ENCODE measurements around the gene ELMO1. TPM values are rescaled to one million over a fixed set of nuclear protein-coding genes. Genes with fewer than 3 reads are reported as not detected.

Gene ELMO1
- total RNA-seq, 1 donor from 2014 or later, result 66.1 TPM

DNA sequence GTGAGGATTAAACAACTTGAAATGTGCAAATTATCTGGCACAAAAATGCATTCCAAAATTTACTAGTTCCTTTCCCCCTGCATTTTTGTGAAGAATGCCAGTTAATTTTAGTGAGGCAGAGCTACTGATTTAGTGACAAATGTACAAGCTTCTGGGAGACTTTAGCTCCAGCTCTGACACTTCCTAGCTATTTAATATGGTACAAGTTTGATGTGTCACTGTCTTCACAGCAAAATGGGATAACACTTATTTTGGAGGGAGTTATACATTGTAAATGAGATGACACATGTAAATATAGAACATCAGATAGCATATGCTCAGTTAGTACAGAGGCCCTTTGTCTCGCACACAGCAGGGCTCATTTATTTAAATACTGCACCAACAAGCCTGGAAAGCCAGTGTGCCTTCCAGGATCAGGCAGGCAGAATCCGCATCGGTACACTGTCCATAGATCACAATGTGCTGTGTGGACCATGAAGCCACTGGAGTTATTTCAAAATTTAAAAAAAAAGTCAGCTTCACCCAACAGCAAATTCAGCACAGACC lies 48.7 kb downstream of the ELMO1 start:
- peak overlapping the region; percentile 41 for H3K27ac Mint-ChIP-seq
- H3K4me3 Mint-ChIP-seq (ENCODE audit: low read depth), result no peak overlapping the region
- peaks cover 38% of the 10 kb centered on the region for H3K4me1 Mint-ChIP-seq (ENCODE audit: low read depth)
- no peak for DNase-seq (ENCODE audit: low spot score, unreplicated experiment)
- no peaks in the 10 kb centered on the region for H3K9me3 Mint-ChIP-seq (ENCODE audit: low read depth)
- H3K27me3 Mint-ChIP-seq, result no peaks in the 10 kb centered on the region
- TF ChIP-seq CTCF (IDR thresholded peaks at IDR 0.05; ENCODE audit: unreplicated experiment), result no peak
- H3K36me3 Mint-ChIP-seq (ENCODE audit: insufficient read depth), result no peaks in the 10 kb centered on the region

DNA sequence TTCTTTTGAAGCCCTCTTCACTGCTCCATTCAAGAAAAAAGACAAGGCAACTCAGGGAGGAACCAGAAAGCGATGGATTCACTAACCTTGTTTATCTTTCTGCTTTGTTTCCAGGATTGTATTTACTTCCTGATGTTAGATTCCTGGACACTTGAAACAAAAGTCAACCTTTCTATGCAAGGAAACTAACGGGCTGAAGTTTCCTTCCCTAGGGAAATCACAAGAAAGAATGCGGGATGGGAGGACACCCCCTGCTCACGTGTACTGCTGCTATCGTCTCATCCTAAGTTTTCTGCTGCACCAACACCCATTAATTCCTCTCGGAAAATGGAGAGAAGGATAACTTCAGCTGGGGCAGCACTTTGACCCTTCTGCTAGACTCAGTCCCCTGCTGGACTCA lies 50.3 kb downstream of the ELMO1 start:
- H3K27ac Mint-ChIP-seq, result peak overlapping the region; percentile 13
- no peak overlapping the region for H3K4me3 Mint-ChIP-seq (ENCODE audit: low read depth)
- no peaks in the 10 kb centered on the region for H3K27me3 Mint-ChIP-seq
- no peaks in the 10 kb centered on the region for H3K36me3 Mint-ChIP-seq (ENCODE audit: insufficient read depth)
- DNase-seq (ENCODE audit: low spot score, unreplicated experiment), result no peak
- H3K9me3 Mint-ChIP-seq (ENCODE audit: low read depth), result no peaks in the 10 kb centered on the region
- peaks cover 40% of the 10 kb centered on the region for H3K4me1 Mint-ChIP-seq (ENCODE audit: low read depth)
- TF ChIP-seq CTCF (IDR thresholded peaks at IDR 0.05; ENCODE audit: unreplicated experiment), result no peak

DNA sequence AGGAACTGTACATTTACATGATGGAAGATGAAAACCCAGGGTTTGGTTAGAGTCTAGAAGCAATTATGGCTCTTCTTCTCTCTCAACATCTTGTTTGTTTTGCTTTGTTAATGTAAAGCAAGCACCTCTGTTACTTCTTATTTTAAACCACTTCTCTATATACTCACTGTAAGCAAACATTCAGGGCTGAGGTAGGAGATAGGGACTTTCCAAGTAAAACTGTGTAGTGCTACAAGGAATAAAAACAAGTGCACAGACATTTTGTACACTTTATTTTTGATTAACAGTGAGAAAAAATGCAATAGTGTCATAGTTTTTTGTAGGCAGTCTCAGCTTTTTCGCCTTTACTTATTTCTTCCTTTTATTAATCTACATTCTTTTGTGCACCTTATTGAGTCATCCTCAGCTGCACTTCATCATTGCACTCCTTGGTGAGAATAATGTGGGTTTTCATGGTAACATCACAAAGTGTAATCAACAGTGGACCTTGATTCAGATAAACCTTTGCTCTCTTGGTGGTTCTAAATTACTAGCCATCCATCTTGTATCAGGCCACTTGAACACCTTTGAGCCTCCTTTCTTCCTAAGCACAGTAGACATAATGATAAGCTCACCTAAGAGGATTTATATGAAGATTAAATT lies 52.9 kb downstream of the ELMO1 start:
- H3K9me3 Mint-ChIP-seq (ENCODE audit: low read depth), result no peaks in the 10 kb centered on the region
- H3K4me1 Mint-ChIP-seq (ENCODE audit: low read depth), result peaks cover 53% of the 10 kb centered on the region
- no peaks in the 10 kb centered on the region for H3K36me3 Mint-ChIP-seq (ENCODE audit: insufficient read depth)

DNA sequence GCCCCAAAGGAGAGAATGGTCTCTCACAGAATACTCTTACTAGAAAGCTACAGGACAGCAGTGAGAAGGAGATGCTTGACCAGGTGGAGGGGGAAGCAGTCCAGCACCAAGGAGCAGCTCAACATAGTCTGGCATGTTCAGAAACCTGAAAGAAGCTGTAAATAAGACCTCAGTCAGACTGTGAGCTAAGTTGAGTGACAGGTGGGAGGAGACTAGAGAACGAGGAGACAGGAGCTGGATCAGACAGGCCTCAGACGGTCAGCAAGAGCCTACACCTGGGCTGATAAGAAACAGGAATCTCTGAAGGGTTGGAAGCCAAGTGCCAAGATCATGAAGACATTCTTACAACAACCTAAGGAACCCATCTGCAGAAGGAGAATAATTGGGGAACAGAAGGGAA lies 54.5 kb downstream of the ELMO1 start:
- Mint-ChIP-seq H3K27me3 (no peaks in the 10 kb centered on the region), H3K4me1 (ENCODE audit: low read depth) (peaks cover 58% of the 10 kb centered on the region), H3K36me3 (ENCODE audit: insufficient read depth) (no peaks in the 10 kb centered on the region), H3K9me3 (ENCODE audit: low read depth) (no peaks in the 10 kb centered on the region), H3K27ac (no peak overlapping the region), H3K4me3 (ENCODE audit: low read depth) (no peak overlapping the region)
- DNase-seq (ENCODE audit: low spot score, unreplicated experiment), result no peak
- TF ChIP-seq CTCF (IDR thresholded peaks at IDR 0.05; ENCODE audit: unreplicated experiment), result no peak

More for the DNA sequence above, 52.9 kb downstream of the ELMO1 start:
- TF ChIP-seq CTCF (IDR thresholded peaks at IDR 0.05; ENCODE audit: unreplicated experiment), result no peak
- Mint-ChIP-seq H3K4me3 (ENCODE audit: low read depth) (no peak overlapping the region), H3K27me3 (no peaks in the 10 kb centered on the region), H3K27ac (peak overlapping the region; percentile 30)
- DNase-seq (ENCODE audit: low spot score, unreplicated experiment), result no peak

DNA sequence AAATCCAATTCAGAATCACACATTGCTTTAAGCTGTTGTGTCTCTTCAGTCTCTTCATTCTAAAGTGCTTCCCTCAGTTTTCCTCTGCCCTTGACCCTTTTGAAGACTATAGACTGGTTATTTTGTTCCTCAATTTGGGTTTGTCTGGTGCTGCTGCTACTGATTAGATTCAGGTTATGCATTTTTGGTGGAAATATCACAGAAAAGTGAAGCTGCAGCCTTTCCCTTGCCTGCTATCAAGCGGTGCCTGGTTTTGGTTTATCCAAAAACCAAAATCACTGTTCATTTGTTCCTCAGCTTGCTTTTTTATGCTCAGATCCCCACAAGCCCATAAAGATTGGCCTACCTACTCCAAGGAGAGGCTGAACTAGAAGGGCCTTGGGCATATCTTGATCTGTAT lies 55.2 kb downstream of the ELMO1 start:
- Mint-ChIP-seq H3K36me3 (ENCODE audit: insufficient read depth) (no peaks in the 10 kb centered on the region), H3K4me1 (ENCODE audit: low read depth) (peaks cover 57% of the 10 kb centered on the region), H3K27me3 (no peaks in the 10 kb centered on the region), H3K27ac (no peak overlapping the region), H3K9me3 (ENCODE audit: low read depth) (no peaks in the 10 kb centered on the region), H3K4me3 (ENCODE audit: low read depth) (no peak overlapping the region)
- TF ChIP-seq CTCF (IDR thresholded peaks at IDR 0.05; ENCODE audit: unreplicated experiment), result no peak
- DNase-seq (ENCODE audit: low spot score, unreplicated experiment), result no peak
